Epithelial cell of proximal tubule (primary cell): ENCODE data around the gene CHST5. TPM values are rescaled to one million over a fixed set of nuclear protein-coding genes. Genes with fewer than 3 reads are reported as not detected.
"Not testable (repeated sequence)": the region's sequence is repeated elsewhere in the genome, so short reads cannot be mapped to it uniquely, and the experiment has no call there.

Experiments
- DNase-seq: peaks from one replicate; pipeline ENCODE4 v3.0.0-alpha.2; 2011; ENCODE audit warnings: low read depth
- H3K4me3 ChIP-seq: 2 replicates; pipeline ENCODE4 v1.5.1; 2011; ENCODE audit warnings: low read depth, mild to moderate bottlenecking, low read length
- CTCF ChIP-seq: conservative IDR thresholded peaks from 2 replicates; pipeline ENCODE4 v1.5.1; 2012; ENCODE audit warnings: low read depth, mild to moderate bottlenecking, low read length
- total RNA-seq: library from RNA; depleted of rRNA; stranded (reverse); fragments of >200 nt; gene quantifications from 2 replicates; pipeline ENCODE4 v1.2.3, GENCODE V29; 2015

CHST5 gene
- total RNA-seq, 1 donor from 2014 or later = not detected

- no peak overlapping the region for H3K4me3 ChIP-seq
- no peak for TF ChIP-seq CTCF
- no peak for DNase-seq
Measured at GRCh38 chr16:75527825-75528299, 8.0 kb downstream of the CHST5 start.

GRCh38 chr16:75526032-75526790, 9.7 kb downstream of the CHST5 start:
- DNase-seq = no peak
- H3K4me3 ChIP-seq = no peak overlapping the region
- TF ChIP-seq CTCF = no peak

GRCh38 chr16:75519175-75519574, 16.7 kb downstream of the CHST5 start:
- DNase-seq = no peak
- no peak overlapping the region for H3K4me3 ChIP-seq
- TF ChIP-seq CTCF = no peak

- H3K4me3 ChIP-seq = peak overlapping the region; percentile 89
- DNase-seq = not testable (repeated sequence)
Measured at GRCh38 chr16:75516189-75516966, 19.5 kb downstream of the CHST5 start.

- DNase-seq = no peak
- TF ChIP-seq CTCF = no peak
- H3K4me3 ChIP-seq = no peak overlapping the region
Measured at GRCh38 chr16:75514296-75514695, 21.6 kb downstream of the CHST5 start.

- no peak overlapping the region for H3K4me3 ChIP-seq
- DNase-seq = peak; percentile 67
- TF ChIP-seq CTCF = no peak
Measured at GRCh38 chr16:75506574-75506973, 29.3 kb downstream of the CHST5 start.

GRCh38 chr16:75506107-75506506, 29.8 kb downstream of the CHST5 start:
- DNase-seq = no peak
- no peak for TF ChIP-seq CTCF
- H3K4me3 ChIP-seq = no peak overlapping the region
